Measurements from ENCODE around the gene DAB2IP.

DNA sequence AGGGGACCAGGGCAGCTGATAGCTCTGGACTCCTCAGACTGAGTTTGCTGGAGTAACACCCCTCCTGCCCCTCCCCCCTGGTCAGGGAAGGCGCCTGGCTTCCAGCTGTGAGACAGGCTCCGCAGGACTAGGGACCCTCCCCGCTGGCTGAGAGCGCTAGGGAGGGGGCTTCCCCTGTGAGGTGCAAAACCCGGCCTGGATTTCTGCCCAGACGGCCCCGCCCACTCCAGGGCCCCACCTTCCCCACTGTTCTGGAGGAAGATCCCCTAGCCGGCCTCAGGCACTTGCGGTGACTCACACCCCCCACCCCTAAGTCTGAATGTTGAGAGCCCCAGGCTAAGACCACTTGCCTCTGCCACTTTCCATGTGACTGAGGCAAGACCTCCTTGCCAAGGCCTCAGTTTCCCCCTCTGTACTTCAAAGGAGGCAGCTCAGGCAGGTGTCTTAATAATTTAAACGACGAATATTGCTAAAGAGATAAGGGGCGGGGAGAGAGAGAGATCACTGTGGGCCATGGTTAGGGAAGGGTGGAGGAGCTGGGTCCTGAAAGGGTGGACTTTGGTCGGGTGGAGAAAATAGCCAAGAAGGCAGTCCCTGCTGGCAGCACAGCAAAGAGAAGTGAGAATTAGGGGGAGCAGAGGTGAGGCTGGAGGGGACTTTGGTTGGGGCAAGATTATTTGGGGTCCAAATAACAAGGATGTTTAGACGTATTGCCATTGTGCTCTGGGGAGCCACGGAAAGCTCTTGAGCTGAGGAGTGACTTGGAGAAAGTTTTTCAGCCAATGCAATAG lies 1.0 kb upstream of the DAB2IP start:
- TF ChIP-seq, protein P1, sequence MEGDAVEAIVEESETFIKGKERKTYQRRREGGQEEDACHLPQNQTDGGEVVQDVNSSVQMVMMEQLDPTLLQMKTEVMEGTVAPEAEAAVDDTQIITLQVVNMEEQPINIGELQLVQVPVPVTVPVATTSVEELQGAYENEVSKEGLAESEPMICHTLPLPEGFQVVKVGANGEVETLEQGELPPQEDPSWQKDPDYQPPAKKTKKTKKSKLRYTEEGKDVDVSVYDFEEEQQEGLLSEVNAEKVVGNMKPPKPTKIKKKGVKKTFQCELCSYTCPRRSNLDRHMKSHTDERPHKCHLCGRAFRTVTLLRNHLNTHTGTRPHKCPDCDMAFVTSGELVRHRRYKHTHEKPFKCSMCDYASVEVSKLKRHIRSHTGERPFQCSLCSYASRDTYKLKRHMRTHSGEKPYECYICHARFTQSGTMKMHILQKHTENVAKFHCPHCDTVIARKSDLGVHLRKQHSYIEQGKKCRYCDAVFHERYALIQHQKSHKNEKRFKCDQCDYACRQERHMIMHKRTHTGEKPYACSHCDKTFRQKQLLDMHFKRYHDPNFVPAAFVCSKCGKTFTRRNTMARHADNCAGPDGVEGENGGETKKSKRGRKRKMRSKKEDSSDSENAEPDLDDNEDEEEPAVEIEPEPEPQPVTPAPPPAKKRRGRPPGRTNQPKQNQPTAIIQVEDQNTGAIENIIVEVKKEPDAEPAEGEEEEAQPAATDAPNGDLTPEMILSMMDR (conservative IDR thresholded peaks at IDR 0.05; ENCODE audit: low read length): no peak
- no peak for TF ChIP-seq EZH2phosphoT487 (IDR thresholded peaks at IDR 0.05; ENCODE audit: borderline replicate concordance)
